Thyroid gland (tissue), 4 donors: ENCODE data around the gene MYO5C. TPM values are rescaled to one million over a fixed set of nuclear protein-coding genes. Genes with fewer than 3 reads are reported as not detected.
A peak's percentile ranks its signal among the peaks of the same experiment; 100 is the strongest.

Experiments used
- DNase-seq, 2 donors: peaks; one replicate each; pipeline ENCODE4 v3.0.0-alpha.2; 2019
- H3K27ac ChIP-seq, 3 donors: fragments of 200-600 bp; sonication (generic); 1 replicate in 2 of 3; 2 replicates in 1 of 3; pipeline ENCODE4 v1.5.1; 2016 to 2019; ENCODE audit warnings: mild to moderate bottlenecking in 1 of 3, moderate library complexity in 1 of 3
- H3K27me3 ChIP-seq: fragments of 200-600 bp; sonication (generic); one replicate; pipeline ENCODE4 v1.5.1; 2019
- H3K36me3 ChIP-seq, 2 donors: fragments of 200-600 bp; sonication (generic); one replicate each; pipeline ENCODE4 v1.5.1; 2016 to 2019
- H3K4me1 ChIP-seq, 2 donors: fragments of 200-600 bp; sonication (generic); one replicate each; pipeline ENCODE4 v1.5.1; 2017 to 2019
- H3K4me3 ChIP-seq, 3 donors: fragments of 200-600 bp; sonication (generic); replicated peaks in 1 of 3; 1 replicate in 2 of 3; 2 replicates in 1 of 3; pipeline ENCODE4 v1.5.1; 2016; ENCODE audit warnings: mild to moderate bottlenecking in 1 of 3
- H3K9me3 ChIP-seq: fragments of 200-600 bp; sonication (generic); one replicate; pipeline ENCODE4 v1.5.1; 2017
- CTCF ChIP-seq, 6 experiments: fragments of 200-600 bp in 3 of 6; fragments of 450-650 bp in 3 of 6; sonication (generic) in 3 of 6; IDR thresholded peaks; one replicate each; pipeline ENCODE4 v1.5.1; 2016 to 2019; ENCODE audit warnings: antibody characterized with exemption in 6 of 6, mild to moderate bottlenecking in 2 of 6, inconsistent platforms in 1 of 6, moderate library complexity in 1 of 6
- POLR2A ChIP-seq, 2 donors: fragments of 450-650 bp; IDR thresholded peaks; one replicate each; pipeline ENCODE4 v1.6.1; 2017; ENCODE audit warnings: antibody characterized with exemption in 2 of 2, mild to moderate bottlenecking in 2 of 2, moderate library complexity in 1 of 2
- WGBS, 2 donors: methylation state at CpG; one replicate each; pipeline ENCODE4 v1.1.5; 2017; 5-methylcytosine and 5-hydroxymethylcytosine counted together
- intact Hi-C: fragments of 100-400 bp; cut with DNase I; formaldehyde crosslinking; loops from one replicate; pipeline ENCODE4 v1.15.1; 2023
- total RNA-seq, 4 donors: library from RNA; depleted of rRNA; stranded (reverse); fragments of >200 nt; gene quantifications; one replicate each; pipeline ENCODE4 v1.2.3, GENCODE V29; 2016

The MYO5C gene
- total RNA-seq, 4 donors from 2014 or later, result 84.0 to 130 (median 101) TPM

GRCh38 chr15:52230073-52230472 lies 65.5 kb downstream of the MYO5C start:
- no peak for TF ChIP-seq CTCF (IDR thresholded peaks at IDR 0.05)
- no peak for TF ChIP-seq POLR2A (IDR thresholded peaks at IDR 0.05)

GRCh38 chr15:52228921-52229320 lies 66.7 kb downstream of the MYO5C start:
- no peak overlapping the region for H3K27ac ChIP-seq
- H3K9me3 ChIP-seq, result no peaks in the 10 kb centered on the region
- peak; percentile 26 to 48 for DNase-seq
- TF ChIP-seq POLR2A (IDR thresholded peaks at IDR 0.05) (no peak), CTCF (IDR thresholded peaks at IDR 0.05) (no peak)
- intact Hi-C loops, result no loop called here
- peaks cover 8 to 17% of the 10 kb centered on the region in 2 donors for H3K36me3 ChIP-seq
- no peak overlapping the region for H3K4me3 ChIP-seq
- WGBS, 2 donors, result 71 to 75% methylated on average over 8 of the region's 8 CpGs
- H3K27me3 ChIP-seq, result no peaks in the 10 kb centered on the region
- no peaks in the 10 kb centered on the region for H3K4me1 ChIP-seq

More at GRCh38 chr15:52230073-52230472, 65.5 kb downstream of the MYO5C start:
- intact Hi-C loops, result no loop called here
- no peaks in the 10 kb centered on the region for H3K27me3 ChIP-seq
- WGBS, 2 donors, result 85 to 93% methylated on average over 1 of the region's 1 CpG
- H3K4me3 ChIP-seq, result no peak overlapping the region
- peaks cover 13 to 14% of the 10 kb centered on the region in 2 donors for H3K36me3 ChIP-seq
- no peak overlapping the region for H3K27ac ChIP-seq
- no peaks in the 10 kb centered on the region for H3K4me1 ChIP-seq
- no peak for DNase-seq
- H3K9me3 ChIP-seq, result no peaks in the 10 kb centered on the region

DNA sequence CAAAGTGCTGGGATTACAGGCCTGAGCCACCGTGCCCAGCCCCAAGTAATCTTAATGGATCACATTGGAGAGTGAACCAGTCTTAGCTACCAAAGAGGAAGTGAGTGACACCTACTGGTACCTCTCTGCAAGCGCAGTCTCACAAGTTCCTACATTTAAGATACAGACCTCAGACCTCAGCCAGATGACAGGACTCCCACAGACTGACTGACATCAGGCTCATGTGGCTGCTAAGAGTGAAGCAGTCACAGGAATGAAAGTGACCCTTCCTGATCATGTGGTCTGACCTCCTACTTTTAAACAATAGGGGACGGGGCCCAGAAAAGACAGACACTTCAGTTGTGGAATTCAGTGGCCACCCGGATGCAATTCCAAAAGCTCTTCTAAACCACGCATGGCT lies 68.1 kb downstream of the MYO5C start:
- Histone ChIP-seq H3K27me3 (no peaks in the 10 kb centered on the region), H3K4me1 (no peaks in the 10 kb centered on the region), H3K27ac (no peak overlapping the region), H3K4me3 (no peak overlapping the region), H3K36me3 (peaks cover 16 to 23% of the 10 kb centered on the region in 2 donors), H3K9me3 (no peaks in the 10 kb centered on the region)
- 60 to 62% methylated on average over 5 of the region's 5 CpGs for WGBS, 2 donors
- intact Hi-C loops, result no loop called here
- DNase-seq, result peak; percentile 71 to 72
- no peak for TF ChIP-seq POLR2A (IDR thresholded peaks at IDR 0.05)
- TF ChIP-seq CTCF (IDR thresholded peaks at IDR 0.05), result peak; percentile 32 to 81 (median 62)

DNA sequence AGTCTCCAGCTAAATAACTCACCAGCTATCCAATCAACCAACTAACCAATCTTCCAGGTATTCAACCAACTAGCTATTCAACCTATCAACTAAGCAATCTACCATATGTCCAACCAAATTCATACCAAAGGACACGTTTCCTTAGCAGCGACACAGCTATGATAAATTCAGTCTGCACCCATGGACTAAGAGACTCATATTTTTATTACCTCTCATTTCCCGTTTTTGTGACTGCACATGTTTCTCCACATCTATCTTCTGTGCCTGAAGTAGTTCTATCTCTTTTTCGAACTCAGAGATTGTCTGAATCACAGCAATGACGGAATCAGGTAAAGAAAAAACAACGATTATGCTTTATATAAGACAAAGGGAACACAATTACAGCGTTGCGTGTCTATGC lies 70.4 kb downstream of the MYO5C start:
- no peak for DNase-seq
- TF ChIP-seq CTCF (IDR thresholded peaks at IDR 0.05) (no peak), POLR2A (IDR thresholded peaks at IDR 0.05) (no peak)
- Histone ChIP-seq H3K36me3 (peaks cover 20 to 28% of the 10 kb centered on the region in 2 donors), H3K27me3 (no peaks in the 10 kb centered on the region), H3K4me1 (peaks cover 0 to 4% of the 10 kb centered on the region in 2 donors), H3K27ac (no peak overlapping the region), H3K9me3 (no peaks in the 10 kb centered on the region), H3K4me3 (no peak overlapping the region)
- 87 to 94% methylated on average over 8 of the region's 8 CpGs for WGBS, 2 donors
- intact Hi-C loops, result no loop called here

GRCh38 chr15:52224211-52224610 lies 71.4 kb downstream of the MYO5C start:
- WGBS, 2 donors, result 95 to 97% methylated on average over 4 of the region's 4 CpGs
- intact Hi-C loops, result no loop called here
- peaks cover 20 to 28% of the 10 kb centered on the region in 2 donors for H3K36me3 ChIP-seq

More at GRCh38 chr15:52224211-52224610, 71.4 kb downstream of the MYO5C start:
- peaks cover 4% of the 10 kb centered on the region in 2 donors for H3K4me1 ChIP-seq
- no peaks in the 10 kb centered on the region for H3K9me3 ChIP-seq
- TF ChIP-seq POLR2A (IDR thresholded peaks at IDR 0.05), result no peak
- no peak for TF ChIP-seq CTCF (IDR thresholded peaks at IDR 0.05)
- no peak overlapping the region for H3K27ac ChIP-seq
- H3K4me3 ChIP-seq, result no peak overlapping the region
- no peaks in the 10 kb centered on the region for H3K27me3 ChIP-seq
- DNase-seq, result no peak
